Neural cell (in vitro differentiated cells): ENCODE results near the gene ANK2.

Experiments
- EP300 ChIP-seq: fragments of 450-650 bp; conservative IDR thresholded peaks from 2 replicates; pipeline ENCODE4 v1.6.1; 2014; ENCODE audit warnings: antibody characterized with exemption, mild to moderate bottlenecking, moderate library complexity; ENCODE audit not compliant: poor library complexity, severe bottlenecking
- EZH2 ChIP-seq: fragments of 200-600, 300-800 bp; shearing (Covaris generic), sonication (generic); IDR thresholded peaks from 2 replicates; pipeline ENCODE4 v1.6.1; 2014; ENCODE audit warnings: antibody characterized with exemption, low read length, borderline replicate concordance, mild to moderate bottlenecking; ENCODE audit not compliant: insufficient read depth, poor library complexity, severe bottlenecking
- MXI1 ChIP-seq: fragments of 450-650 bp; conservative IDR thresholded peaks from 2 replicates; pipeline ENCODE4 v1.6.1; 2014; ENCODE audit warnings: antibody characterized with exemption, mild to moderate bottlenecking; ENCODE audit not compliant: poor library complexity, severe bottlenecking
- RAD21 ChIP-seq: fragments of 450-650 bp; conservative IDR thresholded peaks from 2 replicates; pipeline ENCODE4 v1.6.1; 2014; ENCODE audit warnings: antibody characterized with exemption, mild to moderate bottlenecking, moderate library complexity
- TF ChIP-seq, protein P1 (sequence below): fragments of 450-650 bp; IDR thresholded peaks from 2 replicates; pipeline ENCODE4 v1.5.1; 2014; ENCODE audit warnings: antibody characterized with exemption, mild to moderate bottlenecking, moderate library complexity; ENCODE audit not compliant: poor library complexity, severe bottlenecking
- TF ChIP-seq, protein P2 (sequence below): IDR thresholded peaks from 2 replicates; pipeline ENCODE4 v1.6.1; 2012; ENCODE audit warnings: borderline replicate concordance

DNA sequence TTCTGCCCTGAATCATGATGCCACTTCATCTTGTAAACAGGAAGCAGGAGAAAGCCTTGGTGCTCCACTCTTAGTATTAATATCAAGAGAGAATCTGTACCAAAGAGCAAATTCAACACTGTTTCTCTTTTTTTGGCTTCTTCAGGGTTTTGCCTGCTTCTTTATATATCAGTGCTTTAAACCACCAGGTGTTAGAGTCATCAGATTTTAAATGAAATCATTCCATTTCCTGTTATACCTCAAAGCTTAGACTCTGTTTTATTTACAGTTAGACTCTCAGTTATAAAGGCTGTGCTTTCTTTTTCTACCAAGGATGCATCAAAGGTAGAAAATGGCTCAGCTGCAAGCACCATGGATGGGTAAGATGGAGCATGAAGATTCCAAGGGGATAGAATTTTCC, 361.2 kb downstream of the ANK2 start:
- TF ChIP-seq EZH2 (no peak), RAD21 (no peak), EP300 (no peak), MXI1 (no peak)
- TF ChIP-seq, protein P1, sequence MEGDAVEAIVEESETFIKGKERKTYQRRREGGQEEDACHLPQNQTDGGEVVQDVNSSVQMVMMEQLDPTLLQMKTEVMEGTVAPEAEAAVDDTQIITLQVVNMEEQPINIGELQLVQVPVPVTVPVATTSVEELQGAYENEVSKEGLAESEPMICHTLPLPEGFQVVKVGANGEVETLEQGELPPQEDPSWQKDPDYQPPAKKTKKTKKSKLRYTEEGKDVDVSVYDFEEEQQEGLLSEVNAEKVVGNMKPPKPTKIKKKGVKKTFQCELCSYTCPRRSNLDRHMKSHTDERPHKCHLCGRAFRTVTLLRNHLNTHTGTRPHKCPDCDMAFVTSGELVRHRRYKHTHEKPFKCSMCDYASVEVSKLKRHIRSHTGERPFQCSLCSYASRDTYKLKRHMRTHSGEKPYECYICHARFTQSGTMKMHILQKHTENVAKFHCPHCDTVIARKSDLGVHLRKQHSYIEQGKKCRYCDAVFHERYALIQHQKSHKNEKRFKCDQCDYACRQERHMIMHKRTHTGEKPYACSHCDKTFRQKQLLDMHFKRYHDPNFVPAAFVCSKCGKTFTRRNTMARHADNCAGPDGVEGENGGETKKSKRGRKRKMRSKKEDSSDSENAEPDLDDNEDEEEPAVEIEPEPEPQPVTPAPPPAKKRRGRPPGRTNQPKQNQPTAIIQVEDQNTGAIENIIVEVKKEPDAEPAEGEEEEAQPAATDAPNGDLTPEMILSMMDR: no peak
- TF ChIP-seq, protein P2, sequence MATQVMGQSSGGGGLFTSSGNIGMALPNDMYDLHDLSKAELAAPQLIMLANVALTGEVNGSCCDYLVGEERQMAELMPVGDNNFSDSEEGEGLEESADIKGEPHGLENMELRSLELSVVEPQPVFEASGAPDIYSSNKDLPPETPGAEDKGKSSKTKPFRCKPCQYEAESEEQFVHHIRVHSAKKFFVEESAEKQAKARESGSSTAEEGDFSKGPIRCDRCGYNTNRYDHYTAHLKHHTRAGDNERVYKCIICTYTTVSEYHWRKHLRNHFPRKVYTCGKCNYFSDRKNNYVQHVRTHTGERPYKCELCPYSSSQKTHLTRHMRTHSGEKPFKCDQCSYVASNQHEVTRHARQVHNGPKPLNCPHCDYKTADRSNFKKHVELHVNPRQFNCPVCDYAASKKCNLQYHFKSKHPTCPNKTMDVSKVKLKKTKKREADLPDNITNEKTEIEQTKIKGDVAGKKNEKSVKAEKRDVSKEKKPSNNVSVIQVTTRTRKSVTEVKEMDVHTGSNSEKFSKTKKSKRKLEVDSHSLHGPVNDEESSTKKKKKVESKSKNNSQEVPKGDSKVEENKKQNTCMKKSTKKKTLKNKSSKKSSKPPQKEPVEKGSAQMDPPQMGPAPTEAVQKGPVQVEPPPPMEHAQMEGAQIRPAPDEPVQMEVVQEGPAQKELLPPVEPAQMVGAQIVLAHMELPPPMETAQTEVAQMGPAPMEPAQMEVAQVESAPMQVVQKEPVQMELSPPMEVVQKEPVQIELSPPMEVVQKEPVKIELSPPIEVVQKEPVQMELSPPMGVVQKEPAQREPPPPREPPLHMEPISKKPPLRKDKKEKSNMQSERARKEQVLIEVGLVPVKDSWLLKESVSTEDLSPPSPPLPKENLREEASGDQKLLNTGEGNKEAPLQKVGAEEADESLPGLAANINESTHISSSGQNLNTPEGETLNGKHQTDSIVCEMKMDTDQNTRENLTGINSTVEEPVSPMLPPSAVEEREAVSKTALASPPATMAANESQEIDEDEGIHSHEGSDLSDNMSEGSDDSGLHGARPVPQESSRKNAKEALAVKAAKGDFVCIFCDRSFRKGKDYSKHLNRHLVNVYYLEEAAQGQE: no peak
